ENCODE data around the gene GPA33.

DNA sequence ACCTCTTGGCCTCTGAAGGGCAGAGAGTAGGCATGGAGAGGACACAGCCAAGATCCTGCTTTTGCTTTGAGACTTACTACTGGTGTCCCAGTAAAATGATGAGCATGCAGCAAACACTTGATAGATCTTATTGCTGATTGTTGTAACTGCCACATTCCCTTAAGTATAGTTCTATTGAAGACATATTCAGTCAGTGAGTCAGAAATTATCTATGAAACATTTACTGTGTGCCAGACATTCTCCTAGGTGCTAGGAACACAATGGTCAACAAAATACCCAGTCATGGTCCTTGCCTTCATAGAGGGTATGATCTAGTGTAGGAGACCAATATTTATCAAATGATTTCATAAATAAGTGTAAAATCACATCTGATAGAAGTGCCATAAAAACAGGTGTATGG is 17.3 kb upstream of the GPA33 start:
- no peak for TF ChIP-seq CTCF (IDR thresholded peaks at IDR 0.05)
- TF ChIP-seq POLR2A (IDR thresholded peaks at IDR 0.05), result no peak
- no peak for TF ChIP-seq EP300 (IDR thresholded peaks at IDR 0.05)
